HCT116 (cell line): ENCODE results near the gene STK32B. TPM values are rescaled to one million over a fixed set of nuclear protein-coding genes. Genes with fewer than 3 reads are reported as not detected.
"Not testable (repeated sequence)": the region's sequence is repeated elsewhere in the genome, so short reads cannot be mapped to it uniquely, and the experiment has no call there.

Experiments
- ATAC-seq: fragments of 200-7000 bp; cut with Tn5 transposase; 2 replicates; pipeline ENCODE4 v1.9.1; 2020; ENCODE audit warnings: mild to moderate bottlenecking, moderate library complexity
- BruUV-seq: library from RNA; stranded (reverse); fragments of 400-500 nt; replicated peaks from 2 replicates; lab custom pipeline; 2021; lab: Mats Ljungman, UMichigan
- CTCF ChIA-PET: fragments of 300-600 bp; sonication (Branson Sonifier 250); formaldehyde crosslinking; loops from one replicate; lab custom pipeline; 2021; ENCODE audit warnings: antibody characterized with exemption; lab: Charles Lee
- POLR2A ChIA-PET: fragments of 300-600, 350-600 bp; sonication (Branson Sonifier 250); formaldehyde crosslinking; loops from one replicate; lab custom pipeline; 2021; ENCODE audit warnings: antibody characterized with exemption; lab: Charles Lee
- RAD21 ChIA-PET, 2 experiments: fragments of 300-600 bp; sonication (Branson Sonifier 250); formaldehyde crosslinking; loops; one replicate each; lab custom pipeline; 2023; ENCODE audit warnings: low total read pairs in 2 of 2; ENCODE audit not compliant: uncharacterized antibody in 2 of 2, unreplicated experiment in 2 of 2, low non-redundant PET in 1 of 2; lab: Charles Lee
- DNase-seq: peaks from one replicate; pipeline ENCODE4 v3.0.0-alpha.2; 2010; ENCODE audit warnings: low read depth, low spot score
- H2AFZ ChIP-seq: fragments of 200-600 bp; shearing (Covaris generic), sonication (generic); 2 replicates; pipeline ENCODE4 v1.6.1; 2017; ENCODE audit warnings: low read depth, mixed run types, mixed read lengths, antibody characterized with exemption, low read length; ENCODE audit not compliant: poor library complexity, severe bottlenecking
- H3K27ac ChIP-seq: 2 replicates; pipeline ENCODE4 v1.5.1; 2012; ENCODE audit warnings: low read depth, low read length
- H3K27me3 ChIP-seq: fragments of 200-600 bp; sonication (generic); 2 replicates; pipeline ENCODE4 v1.6.1; 2016; ENCODE audit warnings: mixed run types, low read length, mixed read lengths; ENCODE audit not compliant: insufficient read depth
- H3K36me3 ChIP-seq, 2 experiments: fragments of 200-500 bp in 1 of 2; fragments of 200-600 bp in 1 of 2; sonication (Bioruptor generic) in 1 of 2; sonication (generic) in 1 of 2; 2 replicates each; pipeline versions ENCODE4 v1.5.1 to v1.6.1; 2014 to 2016; ENCODE audit warnings: low read length in 2 of 2, inconsistent platforms in 1 of 2, mixed read lengths in 1 of 2, mixed run types in 1 of 2; ENCODE audit not compliant: insufficient read depth in 2 of 2, control insufficient read depth in 1 of 2
- H3K4me1 ChIP-seq, 2 experiments: fragments of 200-600 bp in 1 of 2; sonication (generic) in 1 of 2; 2 replicates each; pipeline versions ENCODE4 v1.5.1 to v1.6.1; 2012 to 2017; ENCODE audit warnings: low read length in 2 of 2, inconsistent platforms in 1 of 2, mild to moderate bottlenecking in 1 of 2, mixed read lengths in 1 of 2, mixed run types in 1 of 2, moderate library complexity in 1 of 2; ENCODE audit not compliant: insufficient read depth in 2 of 2, control insufficient read depth in 1 of 2
- H3K4me2 ChIP-seq: fragments of 200-600 bp; sonication (generic); 2 replicates; pipeline ENCODE4 v1.6.1; 2017; ENCODE audit warnings: mixed run types, low read length, mixed read lengths
- H3K4me3 ChIP-seq, 2 experiments: fragments of 200-600 bp in 1 of 2; sonication (generic) in 1 of 2; replicated peaks in 1 of 2; 2 replicates each; pipeline ENCODE4 v1.5.1; 2011 to 2016; ENCODE audit warnings: low read length in 2 of 2, control low read depth in 1 of 2, low read depth in 1 of 2, mild to moderate bottlenecking in 1 of 2, mixed read lengths in 1 of 2, mixed run types in 1 of 2
- H3K79me2 ChIP-seq: fragments of 200-600 bp; sonication (generic); 2 replicates; pipeline ENCODE4 v1.6.1; 2017; ENCODE audit warnings: mild to moderate bottlenecking, mixed run types, low read length, moderate library complexity, mixed read lengths; ENCODE audit not compliant: insufficient read depth
- H3K9ac ChIP-seq: fragments of 200-600 bp; sonication (generic); 2 replicates; pipeline ENCODE4 v1.6.1; 2016; ENCODE audit warnings: low read length, mixed read lengths
- H3K9me2 ChIP-seq: fragments of 200-600 bp; sonication (generic), shearing (Covaris generic); 2 replicates; pipeline ENCODE4 v1.6.1; 2017; ENCODE audit warnings: mixed run types, mild to moderate bottlenecking, moderate library complexity; ENCODE audit not compliant: insufficient read depth
- H3K9me3 ChIP-seq, 2 experiments: fragments of 200-500 bp in 1 of 2; fragments of 200-600 bp in 1 of 2; sonication (Bioruptor generic) in 1 of 2; sonication (generic) in 1 of 2; 2 replicates each; pipeline ENCODE4 v1.6.1; 2014 to 2017; ENCODE audit warnings: low read length in 2 of 2, mixed read lengths in 2 of 2, inconsistent platforms in 1 of 2, low read depth in 1 of 2, mild to moderate bottlenecking in 1 of 2, mixed run types in 1 of 2, moderate library complexity in 1 of 2; ENCODE audit not compliant: control insufficient read depth in 1 of 2, insufficient read depth in 1 of 2
- H4K20me1 ChIP-seq: fragments of 200-600 bp; sonication (generic), shearing (Covaris generic); 2 replicates; pipeline ENCODE4 v1.6.1; 2017; ENCODE audit warnings: mixed run types, mild to moderate bottlenecking, moderate library complexity; ENCODE audit not compliant: insufficient read depth
- CTCF ChIP-seq, 3 experiments: fragments of 200-600 bp in 1 of 3; sonication (generic) in 1 of 3; IDR thresholded peaks in 2 of 3; conservative IDR thresholded peaks in 1 of 3; 2 replicates each; pipeline ENCODE4 v1.5.1; 2012 to 2017; ENCODE audit warnings: low read depth in 2 of 3, low read length in 2 of 3, antibody characterized with exemption in 1 of 3, borderline replicate concordance in 1 of 3, control low read depth in 1 of 3, mild to moderate bottlenecking in 1 of 3, mixed read lengths in 1 of 3, mixed run types in 1 of 3, moderate library complexity in 1 of 3; ENCODE audit not compliant: insufficient read depth in 1 of 3
- EZH2phosphoT487 ChIP-seq: fragments of 200-600 bp; IDR thresholded peaks from 2 replicates; pipeline ENCODE4 v1.6.1; 2018; ENCODE audit warnings: antibody characterized with exemption, borderline replicate concordance
- MAX ChIP-seq: IDR thresholded peaks from 2 replicates; pipeline ENCODE4 v1.6.1; 2012
- SP1 ChIP-seq: IDR thresholded peaks from 2 replicates; pipeline ENCODE4 v1.6.1; 2012; ENCODE audit warnings: low read depth
- YY1 ChIP-seq: IDR thresholded peaks from 2 replicates; pipeline ENCODE4 v1.6.1; 2011; ENCODE audit warnings: low read length, low read depth, moderate library complexity, mild to moderate bottlenecking; ENCODE audit not compliant: insufficient replicate concordance; ENCODE audit errors: extremely low read depth
- ZNF274 ChIP-seq: fragments of 200-500 bp; sonication (Bioruptor generic); IDR thresholded peaks from 2 replicates; pipeline ENCODE4 v1.6.1; 2014; ENCODE audit warnings: mild to moderate bottlenecking, low read depth, low read length, inconsistent platforms
- intact Hi-C: fragments of 100-400 bp; cut with micrococcal nuclease; formaldehyde crosslinking; loops from 2 replicates; pipeline ENCODE4 v1.10.0; 2022
- total RNA-seq: library from RNA; stranded (reverse); gene quantifications from one replicate; pipeline ENCODE4 v1.2.1, GENCODE V29; 2021; ENCODE audit not compliant: unreplicated experiment

Gene STK32B
- total RNA-seq, 1 experiment from 2014 or later, result not detected

DNA sequence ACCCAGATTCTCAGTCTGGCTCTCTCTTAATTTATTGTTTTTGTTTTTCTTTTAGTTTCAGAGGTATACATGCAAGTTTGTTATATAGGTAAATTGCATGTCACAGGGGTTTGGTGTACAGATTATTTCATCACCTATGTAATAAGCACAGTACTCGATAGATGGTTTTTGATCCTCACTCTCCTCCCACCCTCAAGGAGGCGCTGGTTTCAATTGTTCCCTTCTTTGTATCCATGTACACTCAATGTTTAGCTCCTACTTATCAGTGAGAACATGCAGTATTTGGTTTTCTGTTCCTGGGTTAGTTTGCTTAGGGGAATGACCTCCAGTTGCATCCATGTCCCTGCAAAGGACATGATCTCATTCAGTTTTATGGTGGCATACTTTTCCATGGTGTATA is 198.4 kb downstream of the STK32B start:
- BruUV-seq, result no TSS peak
- no peak overlapping the region for H3K4me2 ChIP-seq
- H3K79me2 ChIP-seq, result no peaks in the 10 kb centered on the region
- no peak overlapping the region for H3K27ac ChIP-seq
- 0 out of 2 replicates have a peak, but pooled peaks have one; percentile 50 for ATAC-seq
- DNase-seq, result no peak
- H3K4me3 ChIP-seq, result no peak overlapping the region
- H4K20me1 ChIP-seq, result no peaks in the 10 kb centered on the region
- POLR2A ChIA-PET, result no interaction called here
- H2AFZ ChIP-seq, result no peak overlapping the region
- CTCF ChIA-PET, result no interaction called here
- H3K9me3 ChIP-seq, result no peaks in the 10 kb centered on the region
- no peaks in the 10 kb centered on the region for H3K9me2 ChIP-seq
- H3K9ac ChIP-seq, result no peak overlapping the region
- H3K27me3 ChIP-seq, result peaks cover 16% of the 10 kb centered on the region
- H3K4me1 ChIP-seq, result no peaks in the 10 kb centered on the region
- TF ChIP-seq CTCF (IDR thresholded peaks at IDR 0.05 in 2 of 3, conservative IDR thresholded peaks at IDR 0.05 in 1 of 3; ENCODE audit: borderline replicate concordance in 1 of 3, insufficient read depth in 1 of 3, low read depth in 2 of 3, low read length in 2 of 3) (peak in 2 of 3 experiments; percentile 6 to 24; a peak in 1 of 6 replicates), ZNF274 (no peak), MAX (no peak), YY1 (no peak), EZH2phosphoT487 (no peak), SP1 (no peak)
- RAD21 ChIA-PET, result no interaction called here
- no peaks in the 10 kb centered on the region for H3K36me3 ChIP-seq
- intact Hi-C loops, result no loop called here

- BruUV-seq, H3K79me2 ChIP-seq, DNase-seq, ATAC-seq, POLR2A ChIA-PET, H4K20me1 ChIP-seq, intact Hi-C loops, H3K27ac ChIP-seq, H3K4me3 ChIP-seq, H3K4me1 ChIP-seq, H3K36me3 ChIP-seq, H3K9ac ChIP-seq, CTCF ChIA-PET, H2AFZ ChIP-seq, H3K9me3 ChIP-seq, H3K4me2 ChIP-seq, RAD21 ChIA-PET, H3K9me2 ChIP-seq: not testable (repeated sequence)
- peaks cover 16% of the 10 kb centered on the region for H3K27me3 ChIP-seq
Measured at GRCh38 chr4:5250536-5250935, 199.3 kb downstream of the STK32B start.
